Smooth muscle cell (in vitro differentiated cells): Measurements from ENCODE around the gene RNF222. TPM values are rescaled to one million over a fixed set of nuclear protein-coding genes. Genes with fewer than 3 reads are reported as not detected.
"Not testable (repeated sequence)": the region's sequence is repeated elsewhere in the genome, so short reads cannot be mapped to it uniquely, and the experiment has no call there.

Experiments used
- DNase-seq: peaks from one replicate; lab custom pipeline; 2025; ENCODE audit not compliant: unreplicated experiment; lab: John Stamatoyannopoulos, UW
- H2AFZ ChIP-seq: fragments of 200-600 bp; sonication (generic); 2 replicates; pipeline ENCODE4 v1.6.0; 2016; ENCODE audit warnings: antibody characterized with exemption, low read depth, mild to moderate bottlenecking
- H3F3A ChIP-seq: fragments of 200-600 bp; sonication (generic); 2 replicates; pipeline ENCODE4 v1.6.0; 2017; ENCODE audit warnings: antibody characterized with exemption, low read depth
- H3K27ac ChIP-seq: fragments of 200-600 bp; sonication (generic); 2 replicates; pipeline ENCODE4 v1.5.1; 2016; ENCODE audit warnings: low read depth, mild to moderate bottlenecking
- H3K27me3 ChIP-seq: fragments of 200-600 bp; sonication (generic); 2 replicates; pipeline ENCODE4 v1.6.1; 2016; ENCODE audit warnings: low read depth, mild to moderate bottlenecking
- H3K36me3 ChIP-seq: fragments of 200-600 bp; sonication (generic); 2 replicates; pipeline ENCODE4 v1.5.1; 2016; ENCODE audit warnings: low read depth
- H3K4me1 ChIP-seq: fragments of 200-600 bp; sonication (generic); 2 replicates; pipeline ENCODE4 v1.5.1; 2016; ENCODE audit warnings: low read depth
- H3K4me2 ChIP-seq: fragments of 200-600 bp; sonication (generic); 2 replicates; pipeline ENCODE4 v1.6.0; 2016; ENCODE audit warnings: mild to moderate bottlenecking
- H3K4me3 ChIP-seq: fragments of 200-600 bp; sonication (generic); 2 replicates; pipeline ENCODE4 v1.5.1; 2016; ENCODE audit warnings: mild to moderate bottlenecking
- H3K79me2 ChIP-seq: fragments of 200-600 bp; sonication (generic); 2 replicates; pipeline ENCODE4 v1.6.0; 2016; ENCODE audit warnings: low read depth, mild to moderate bottlenecking
- H3K9ac ChIP-seq: fragments of 200-600 bp; sonication (generic); 2 replicates; pipeline ENCODE4 v1.6.0; 2016; ENCODE audit warnings: low read depth
- H3K9me3 ChIP-seq: fragments of 200-600 bp; sonication (generic); replicated peaks from 2 replicates; pipeline ENCODE4 v1.5.1; 2016; ENCODE audit warnings: low read depth
- H4K20me1 ChIP-seq: fragments of 200-600 bp; sonication (generic); 2 replicates; pipeline ENCODE4 v1.6.0; 2016; ENCODE audit warnings: low read depth
- CTCF ChIP-seq: fragments of 200-600 bp; sonication (generic); IDR thresholded peaks from 2 replicates; pipeline ENCODE4 v1.5.1; 2017; ENCODE audit warnings: borderline replicate concordance, mild to moderate bottlenecking, antibody characterized with exemption; ENCODE audit not compliant: insufficient read depth, poor library complexity, severe bottlenecking
- WGBS: methylation state at CpG from one replicate; pipeline ENCODE4 v1.1.7; 2016; ENCODE audit warnings: low lambda C conversion rate; 5-methylcytosine and 5-hydroxymethylcytosine counted together
- polyA plus RNA-seq: library from polyadenylated mRNA; unstranded; fragments of >200 nt; fragmentation: Nextera tagmentation; extraction: Ambion mirVana; gene quantifications from 2 replicates; pipeline ENCODE4 v1.2.1, GENCODE V29; 2016
- total RNA-seq: library from RNA; depleted of rRNA; stranded (reverse); fragments of >200 nt; gene quantifications from 2 replicates; pipeline ENCODE4 v1.2.3, GENCODE V29; 2014

RNF222 gene
- total and polyA plus RNA-seq, 2 experiments from 2014 or later: 0.49 to 0.54 TPM

- Histone ChIP-seq H3K27me3 (no peaks in the 10 kb centered on the region), H2AFZ (peak within 1 kb of the TSS; percentile 58), H3K36me3 (no peaks in the 10 kb centered on the region), H3K4me1 (peaks cover 15% of the 10 kb centered on the region), H3K27ac (peak within 1 kb of the TSS; percentile 72), H3K4me3 (peak within 1 kb of the TSS; percentile 66), H3K9ac (peak within 1 kb of the TSS; percentile 83), H4K20me1 (peaks cover 34% of the 10 kb centered on the region), H3F3A (peaks cover 44% of the 10 kb centered on the region), H3K9me3 (no peaks in the 10 kb centered on the region), H3K4me2 (peak within 1 kb of the TSS; percentile 98), H3K79me2 (peaks cover 37% of the 10 kb centered on the region)
- 5% methylated on average over 41 of the region's 41 CpGs for WGBS
- peak; percentile 61 for TF ChIP-seq CTCF
- peak; percentile 81 for DNase-seq
Measured at GRCh38 chr17:8376271-8377067, 21.2 kb downstream of the RNF222 start, which contains the start of gene KRABD2. KRABD2 (minus strand) TSS chr17:8376704.

- peak overlapping the region; percentile 58 for H2AFZ ChIP-seq
- peak overlapping the region; percentile 72 for H3K27ac ChIP-seq
- H3K4me2 ChIP-seq: peak overlapping the region; percentile 98
- no peak for DNase-seq
- peaks cover 27% of the 10 kb centered on the region for H4K20me1 ChIP-seq
- no peaks in the 10 kb centered on the region for H3K27me3 ChIP-seq
- peaks cover 9% of the 10 kb centered on the region for H3K4me1 ChIP-seq
- H3F3A ChIP-seq: peaks cover 38% of the 10 kb centered on the region
- 46% methylated on average over 18 of the region's 18 CpGs for whole genome bisulfite sequencing
- TF ChIP-seq CTCF: no peak
- H3K79me2 ChIP-seq: peaks cover 30% of the 10 kb centered on the region
- H3K36me3 ChIP-seq: no peaks in the 10 kb centered on the region
- H3K9me3 ChIP-seq: no peaks in the 10 kb centered on the region
- H3K9ac ChIP-seq: peak overlapping the region; percentile 83
- H3K4me3 ChIP-seq: peak overlapping the region; percentile 66
Measured at GRCh38 chr17:8375738-8376259, 21.8 kb downstream of the RNF222 start.

- H3K27me3 ChIP-seq, H3K9me3 ChIP-seq, H3K4me2 ChIP-seq, H3K36me3 ChIP-seq, H3K27ac ChIP-seq, H4K20me1 ChIP-seq, H3K4me3 ChIP-seq, H3K9ac ChIP-seq, DNase-seq, H3K4me1 ChIP-seq, H2AFZ ChIP-seq: not testable (repeated sequence)
- Histone ChIP-seq H3K79me2 (peaks cover 10% of the 10 kb centered on the region), H3F3A (peaks cover 21% of the 10 kb centered on the region)
- 100% methylated on average over 10 of the region's 26 CpGs for WGBS
Measured at GRCh38 chr17:8373856-8374255, 23.8 kb downstream of the RNF222 start.

GRCh38 chr17:8372422-8372821 lies 25.2 kb downstream of the RNF222 start:
- no peak overlapping the region for H3K4me2 ChIP-seq
- H3K9me3 ChIP-seq: no peaks in the 10 kb centered on the region
- H3K9ac ChIP-seq: no peak overlapping the region
- H3K36me3 ChIP-seq: no peaks in the 10 kb centered on the region
- no peak overlapping the region for H3K27ac ChIP-seq
- no peaks in the 10 kb centered on the region for H3K27me3 ChIP-seq
- H3K4me3 ChIP-seq: no peak overlapping the region
- H4K20me1 ChIP-seq: no peaks in the 10 kb centered on the region
- no peak overlapping the region for H2AFZ ChIP-seq
- no peak for TF ChIP-seq CTCF
- WGBS: 75% methylated on average over 7 of the region's 7 CpGs
- H3K79me2 ChIP-seq: peaks cover 7% of the 10 kb centered on the region
- H3F3A ChIP-seq: peaks cover 8% of the 10 kb centered on the region
- H3K4me1 ChIP-seq: peaks cover 5% of the 10 kb centered on the region
- no peak for DNase-seq
